HG03378 (cell line): Measurements from ENCODE around the gene PITX1.
"Not testable (repeated sequence)": the region's sequence is repeated elsewhere in the genome, so short reads cannot be mapped to it uniquely, and the experiment has no call there.

Experiments used
- ATAC-seq: cut with Tn5 transposase; IDR thresholded peaks from one replicate; pipeline ENCODE4 v1.9.1; 2021; ENCODE audit warnings: mild to moderate bottlenecking, moderate library complexity; ENCODE audit not compliant: unreplicated experiment

Gene PITX1

GRCh38 chr5:135033901-135034235, at the start of gene PITX1:
Gene PITX1, minus strand, starts transcription at chr5:135034228. Its CDS starts 347 bp downstream, at chr5:135033881.
- ATAC-seq, result no peak

GRCh38 chr5:135083334-135083733, 49.3 kb upstream of the PITX1 start:
- not testable (repeated sequence) for ATAC-seq

- no peak for ATAC-seq
Measured at GRCh38 chr5:135081240-135081639, 47.2 kb upstream of the PITX1 start.

- no peak for ATAC-seq
Measured at GRCh38 chr5:135079760-135080159, 45.7 kb upstream of the PITX1 start.

GRCh38 chr5:135079099-135079681, 45.2 kb upstream of the PITX1 start:
- no peak for ATAC-seq

- no peak for ATAC-seq
Measured at GRCh38 chr5:135076801-135077200, 42.8 kb upstream of the PITX1 start.

GRCh38 chr5:135076051-135076491, 42.0 kb upstream of the PITX1 start:
- no peak for ATAC-seq

- ATAC-seq, result no peak
Measured at GRCh38 chr5:135075621-135076020, 41.6 kb upstream of the PITX1 start.

GRCh38 chr5:135073761-135074345, 39.8 kb upstream of the PITX1 start:
- no peak for ATAC-seq

- ATAC-seq, result no peak
Measured at GRCh38 chr5:135072387-135073281, 38.6 kb upstream of the PITX1 start.

GRCh38 chr5:135071311-135071710, 37.3 kb upstream of the PITX1 start:
- no peak for ATAC-seq

GRCh38 chr5:135069895-135070657, 36.0 kb upstream of the PITX1 start:
- no peak for ATAC-seq

- ATAC-seq, result no peak
Measured at GRCh38 chr5:135069016-135069770, 35.2 kb upstream of the PITX1 start.

GRCh38 chr5:135067587-135067986, 33.6 kb upstream of the PITX1 start:
- ATAC-seq, result no peak

- no peak for ATAC-seq
Measured at GRCh38 chr5:135066781-135067180, 32.8 kb upstream of the PITX1 start.

- no peak for ATAC-seq
Measured at GRCh38 chr5:135065306-135066265, 31.6 kb upstream of the PITX1 start.

GRCh38 chr5:135064235-135064570, 30.2 kb upstream of the PITX1 start:
- no peak for ATAC-seq

GRCh38 chr5:135063511-135064234, 29.6 kb upstream of the PITX1 start:
- no peak for ATAC-seq

- ATAC-seq, result no peak
Measured at GRCh38 chr5:135063056-135063445, 29.0 kb upstream of the PITX1 start.
